CD14-positive monocyte (primary cell): ENCODE measurements around the gene PCGF5. TPM values are rescaled to one million over a fixed set of nuclear protein-coding genes. Genes with fewer than 3 reads are reported as not detected.

Experiments
- DNase-seq, 3 donors: peaks; one replicate each; pipeline ENCODE4 v3.0.0-alpha.2; 2011 to 2022
- H2AFZ ChIP-seq: 2 replicates; pipeline ENCODE4 v1.6.0; 2012; ENCODE audit warnings: mild to moderate bottlenecking, low read depth, low read length, inconsistent platforms; ENCODE audit not compliant: insufficient read depth, poor library complexity, severe bottlenecking
- H3K27ac ChIP-seq, 2 donors: 1 replicate in 1 of 2; 2 replicates in 1 of 2; pipeline ENCODE4 v1.5.1; 2012 to 2013; ENCODE audit warnings: low read length in 2 of 2, control low read depth in 1 of 2, inconsistent platforms in 1 of 2, low read depth in 1 of 2, mild to moderate bottlenecking in 1 of 2
- H3K27me3 ChIP-seq, 2 donors: one replicate each; pipeline versions ENCODE4 v1.6.0 to v1.6.1; 2011 to 2013; ENCODE audit warnings: low read length in 2 of 2; ENCODE audit not compliant: control insufficient read depth in 2 of 2, insufficient read depth in 2 of 2
- H3K36me3 ChIP-seq, 2 donors: replicated peaks in 1 of 2; 1 replicate in 1 of 2; 2 replicates in 1 of 2; pipeline versions ENCODE4 v1.5.1 to v1.6.1; 2012 to 2013; ENCODE audit warnings: low read length in 2 of 2, control low read depth in 1 of 2, inconsistent platforms in 1 of 2, mild to moderate bottlenecking in 1 of 2; ENCODE audit not compliant: insufficient read depth in 2 of 2, control insufficient read depth in 1 of 2
- H3K4me1 ChIP-seq, 2 donors: 1 replicate in 1 of 2; 2 replicates in 1 of 2; pipeline versions ENCODE4 v1.5.1 to v1.6.1; 2012 to 2013; ENCODE audit warnings: low read length in 2 of 2, control low read depth in 1 of 2, inconsistent platforms in 1 of 2, mild to moderate bottlenecking in 1 of 2, moderate library complexity in 1 of 2; ENCODE audit not compliant: insufficient read depth in 2 of 2, control insufficient read depth in 1 of 2
- H3K4me2 ChIP-seq: replicated peaks from 2 replicates; pipeline ENCODE3; 2012; ENCODE audit warnings: low read length, moderate library complexity, mild to moderate bottlenecking; ENCODE audit not compliant: poor library complexity, severe bottlenecking; ENCODE audit errors: extremely low read depth
- H3K4me3 ChIP-seq, 3 experiments: fragments of 200-600 bp in 1 of 3; sonication (generic) in 1 of 3; replicated peaks in 1 of 3; 1 replicate in 2 of 3; 2 replicates in 1 of 3; pipeline ENCODE4 v1.5.1; 2011 to 2013; ENCODE audit warnings: low read length in 3 of 3, mild to moderate bottlenecking in 3 of 3, control low read depth in 2 of 3, low read depth in 2 of 3, inconsistent platforms in 1 of 3, moderate library complexity in 1 of 3
- H3K79me2 ChIP-seq: 2 replicates; pipeline ENCODE4 v1.6.0; 2012; ENCODE audit warnings: mild to moderate bottlenecking, control low read depth, inconsistent platforms, low read length, moderate library complexity; ENCODE audit not compliant: insufficient read depth
- H3K9ac ChIP-seq: 2 replicates; pipeline ENCODE4 v1.6.0; 2017; ENCODE audit warnings: low read length, mild to moderate bottlenecking; ENCODE audit not compliant: insufficient read depth, poor library complexity, severe bottlenecking
- H3K9me3 ChIP-seq, 2 donors: replicated peaks in 1 of 2; 1 replicate in 1 of 2; 2 replicates in 1 of 2; pipeline versions ENCODE4 v1.5.1 to v1.6.1; 2012 to 2013; ENCODE audit warnings: low read length in 2 of 2, control low read depth in 1 of 2; ENCODE audit not compliant: control insufficient read depth in 1 of 2, insufficient read depth in 1 of 2
- H4K20me1 ChIP-seq: 2 replicates; pipeline ENCODE4 v1.6.0; 2012; ENCODE audit warnings: mild to moderate bottlenecking, low read length, control low read depth, moderate library complexity; ENCODE audit not compliant: insufficient read depth
- H3K27ac Mint-ChIP-seq, 7 donors: one replicate each; pipeline ENCODE4 v1.8.0; 2020; ENCODE audit warnings: mild to moderate bottlenecking in 7 of 7, mixed read lengths in 7 of 7, moderate library complexity in 6 of 7, inconsistent platforms in 2 of 7
- H3K27me3 Mint-ChIP-seq, 3 donors: one replicate each; pipeline ENCODE4 v1.8.0; 2021 to 2022; ENCODE audit warnings: low read depth in 3 of 3, mild to moderate bottlenecking in 3 of 3, mixed read lengths in 3 of 3, moderate library complexity in 3 of 3, inconsistent platforms in 1 of 3
- H3K36me3 Mint-ChIP-seq, 2 donors: one replicate each; pipeline ENCODE4 v1.8.0; 2020; ENCODE audit warnings: mixed read lengths in 2 of 2, inconsistent platforms in 1 of 2, mild to moderate bottlenecking in 1 of 2
- H3K4me1 Mint-ChIP-seq: one replicate; pipeline ENCODE4 v1.8.0; 2020; ENCODE audit warnings: mild to moderate bottlenecking, mixed read lengths
- H3K4me3 Mint-ChIP-seq, 2 donors: one replicate each; pipeline ENCODE4 v1.8.0; 2020; ENCODE audit warnings: mild to moderate bottlenecking in 2 of 2, mixed read lengths in 2 of 2, moderate library complexity in 1 of 2
- H3K9me3 Mint-ChIP-seq, 7 donors: one replicate each; pipeline ENCODE4 v1.8.0; 2020 to 2022; ENCODE audit warnings: mixed read lengths in 7 of 7, mild to moderate bottlenecking in 6 of 7, moderate library complexity in 6 of 7, inconsistent platforms in 2 of 7
- WGBS: methylation state at CpG from one replicate; pipeline ENCODE4 v1.1.5; 2013; ENCODE audit warnings: missing lambda C conversion rate; ENCODE audit not compliant: insufficient coverage; 5-methylcytosine and 5-hydroxymethylcytosine counted together
- intact Hi-C, 2 donors: fragments of 100-400 bp; cut with micrococcal nuclease; formaldehyde crosslinking; loops; one replicate each; pipeline versions ENCODE4 v1.15.0 to v1.15.1; 2023
- polyA plus RNA-seq, 3 donors: library from polyadenylated mRNA; depleted of rRNA in 1 of 3; unstranded in 2 of 3; stranded (reverse) in 1 of 3; fragments of 300-500 nt in 2 of 3; fragments of >200 nt in 1 of 3; fragmentation: Illumina TruSeq in 2 of 3; gene quantifications; 1 replicate in 2 of 3; 2 replicates in 1 of 3; pipeline ENCODE4 v1.2.3, GENCODE V29; 2012 to 2021
- TF ChIP-seq, protein P1 (sequence below): fragments of 200-600 bp; IDR thresholded peaks from one replicate; pipeline ENCODE4 v1.8.0; 2022; ENCODE audit warnings: antibody characterized with exemption, mild to moderate bottlenecking

The PCGF5 gene
- polyA plus RNA-seq, 3 donors, result 55.2 to 80.3 (median 58.7) TPM

GRCh38 chr10:91196268-91197048, 24.0 kb upstream of the PCGF5 start:
- no peak for DNase-seq
- Mint-ChIP-seq H3K4me3 (no peak overlapping the region), H3K27ac (no peak overlapping the region), H3K4me1 (peaks cover 41% of the 10 kb centered on the region), H3K9me3 (peaks cover 0 to 2% (median 0%) of the 10 kb centered on the region in 7 donors), H3K27me3 (peaks cover 0 to 2% (median 0%) of the 10 kb centered on the region in 3 donors), H3K36me3 (peaks cover 0 to 5% of the 10 kb centered on the region in 2 donors)
- H3K9ac ChIP-seq, result no peak overlapping the region
- no peaks in the 10 kb centered on the region for H4K20me1 ChIP-seq
- H3K4me1 ChIP-seq, result peaks cover 20 to 23% of the 10 kb centered on the region in 2 donors
- no peaks in the 10 kb centered on the region for H3K9me3 ChIP-seq
- no peak overlapping the region for H2AFZ ChIP-seq
- intact Hi-C loops, result loop anchor here (5.0 kb wide), 1 partner anchor 34 kb away; no protein-coding TSS in a partner anchor
- no peak overlapping the region for H3K4me2 ChIP-seq
- H3K79me2 ChIP-seq, result no peaks in the 10 kb centered on the region
- WGBS, result no CpG with 5 or more reads among the region's 2 CpGs
- no peaks in the 10 kb centered on the region for H3K36me3 ChIP-seq
- H3K27me3 ChIP-seq, result no peaks in the 10 kb centered on the region
- H3K27ac ChIP-seq, result no peak overlapping the region
- H3K4me3 ChIP-seq, result no peak overlapping the region
- TF ChIP-seq, protein P1, sequence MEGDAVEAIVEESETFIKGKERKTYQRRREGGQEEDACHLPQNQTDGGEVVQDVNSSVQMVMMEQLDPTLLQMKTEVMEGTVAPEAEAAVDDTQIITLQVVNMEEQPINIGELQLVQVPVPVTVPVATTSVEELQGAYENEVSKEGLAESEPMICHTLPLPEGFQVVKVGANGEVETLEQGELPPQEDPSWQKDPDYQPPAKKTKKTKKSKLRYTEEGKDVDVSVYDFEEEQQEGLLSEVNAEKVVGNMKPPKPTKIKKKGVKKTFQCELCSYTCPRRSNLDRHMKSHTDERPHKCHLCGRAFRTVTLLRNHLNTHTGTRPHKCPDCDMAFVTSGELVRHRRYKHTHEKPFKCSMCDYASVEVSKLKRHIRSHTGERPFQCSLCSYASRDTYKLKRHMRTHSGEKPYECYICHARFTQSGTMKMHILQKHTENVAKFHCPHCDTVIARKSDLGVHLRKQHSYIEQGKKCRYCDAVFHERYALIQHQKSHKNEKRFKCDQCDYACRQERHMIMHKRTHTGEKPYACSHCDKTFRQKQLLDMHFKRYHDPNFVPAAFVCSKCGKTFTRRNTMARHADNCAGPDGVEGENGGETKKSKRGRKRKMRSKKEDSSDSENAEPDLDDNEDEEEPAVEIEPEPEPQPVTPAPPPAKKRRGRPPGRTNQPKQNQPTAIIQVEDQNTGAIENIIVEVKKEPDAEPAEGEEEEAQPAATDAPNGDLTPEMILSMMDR, result no peak

GRCh38 chr10:91197127-91197526, 23.3 kb upstream of the PCGF5 start:
- no peak overlapping the region for H3K9ac ChIP-seq
- H3K9me3 ChIP-seq, result no peaks in the 10 kb centered on the region
- no peaks in the 10 kb centered on the region for H4K20me1 ChIP-seq
- Mint-ChIP-seq H3K4me1 (peaks cover 37% of the 10 kb centered on the region), H3K36me3 (peaks cover 0 to 5% of the 10 kb centered on the region in 2 donors), H3K4me3 (no peak overlapping the region), H3K27ac (no peak overlapping the region), H3K27me3 (peaks cover 0 to 2% (median 0%) of the 10 kb centered on the region in 3 donors), H3K9me3 (peaks cover 0 to 2% (median 0%) of the 10 kb centered on the region in 7 donors)
- no peaks in the 10 kb centered on the region for H3K36me3 ChIP-seq
- WGBS, result no CpG with 5 or more reads among the region's 12 CpGs
- TF ChIP-seq, protein P1, result no peak
- no peak overlapping the region for H2AFZ ChIP-seq
- intact Hi-C loops, result loop anchor here (5.0 kb wide), 1 partner anchor 35 kb away; no protein-coding TSS in a partner anchor
- H3K4me3 ChIP-seq, result no peak overlapping the region
- no peak for DNase-seq
- no peak overlapping the region for H3K27ac ChIP-seq
- H3K79me2 ChIP-seq, result no peaks in the 10 kb centered on the region
- no peak overlapping the region for H3K4me2 ChIP-seq
- H3K27me3 ChIP-seq, result no peaks in the 10 kb centered on the region
- peaks cover 20 to 23% of the 10 kb centered on the region in 2 donors for H3K4me1 ChIP-seq
